Activated CD8-positive, alpha-beta T cell treated with anti-CD3 and anti-CD28 coated beads for 36 hours (primary cell): ENCODE data around the gene UNC45B. TPM values are rescaled to one million over a fixed set of nuclear protein-coding genes. Genes with fewer than 3 reads are reported as not detected.
"Not testable (repeated sequence)": the region's sequence is repeated elsewhere in the genome, so short reads cannot be mapped to it uniquely, and the experiment has no call there.

Experiments used
- ATAC-seq: fragments of 200-7000 bp; cut with Tn5 transposase; one replicate; pipeline ENCODE4 v1.10.0; 2021; ENCODE audit warnings: mild to moderate bottlenecking, moderate library complexity
- CTCF ChIA-PET: fragments of 350-600 bp; sonication (Branson Sonifier 250); formaldehyde crosslinking; loops from one replicate; lab custom pipeline; 2021; ENCODE audit warnings: antibody characterized with exemption; lab: Charles Lee
- POLR2A ChIA-PET: fragments of 350-600 bp; sonication (Branson Sonifier 250); formaldehyde crosslinking; loops from one replicate; lab custom pipeline; 2021; ENCODE audit warnings: antibody characterized with exemption; lab: Charles Lee
- DNase-seq: peaks from one replicate; pipeline ENCODE4 v3.0.0-alpha.2; 2020
- H3K27ac Mint-ChIP-seq: one replicate; pipeline ENCODE4 v1.8.0; 2021; ENCODE audit warnings: mild to moderate bottlenecking, mixed read lengths
- H3K27me3 Mint-ChIP-seq: one replicate; pipeline ENCODE4 v1.8.0; 2021; ENCODE audit warnings: mixed read lengths
- H3K36me3 Mint-ChIP-seq: one replicate; pipeline ENCODE4 v1.8.0; 2021; ENCODE audit warnings: low read depth, mixed read lengths
- H3K4me1 Mint-ChIP-seq: one replicate; pipeline ENCODE4 v1.8.0; 2021; ENCODE audit warnings: low read depth, mixed read lengths
- H3K4me3 Mint-ChIP-seq: one replicate; pipeline ENCODE4 v1.8.0; 2021; ENCODE audit warnings: mild to moderate bottlenecking, moderate library complexity, mixed read lengths
- H3K9me3 Mint-ChIP-seq: one replicate; pipeline ENCODE4 v1.8.0; 2021; ENCODE audit warnings: mixed read lengths
- intact Hi-C: fragments of 100-400 bp; cut with micrococcal nuclease; formaldehyde crosslinking; loops from one replicate; pipeline ENCODE4 v1.10.0; 2022
- total RNA-seq, 2 experiments: library from RNA; stranded (reverse); gene quantifications; one replicate each; pipeline ENCODE4 v1.2.3, GENCODE V29; 2021
- TF ChIP-seq, protein P1 (sequence below): fragments of 200-600 bp; IDR thresholded peaks from one replicate; pipeline ENCODE4 v1.8.0; 2022; ENCODE audit warnings: antibody characterized with exemption, mild to moderate bottlenecking

UNC45B gene
- total RNA-seq, 2 experiments from 2014 or later = 0.11 TPM; not detected in 1

DNA sequence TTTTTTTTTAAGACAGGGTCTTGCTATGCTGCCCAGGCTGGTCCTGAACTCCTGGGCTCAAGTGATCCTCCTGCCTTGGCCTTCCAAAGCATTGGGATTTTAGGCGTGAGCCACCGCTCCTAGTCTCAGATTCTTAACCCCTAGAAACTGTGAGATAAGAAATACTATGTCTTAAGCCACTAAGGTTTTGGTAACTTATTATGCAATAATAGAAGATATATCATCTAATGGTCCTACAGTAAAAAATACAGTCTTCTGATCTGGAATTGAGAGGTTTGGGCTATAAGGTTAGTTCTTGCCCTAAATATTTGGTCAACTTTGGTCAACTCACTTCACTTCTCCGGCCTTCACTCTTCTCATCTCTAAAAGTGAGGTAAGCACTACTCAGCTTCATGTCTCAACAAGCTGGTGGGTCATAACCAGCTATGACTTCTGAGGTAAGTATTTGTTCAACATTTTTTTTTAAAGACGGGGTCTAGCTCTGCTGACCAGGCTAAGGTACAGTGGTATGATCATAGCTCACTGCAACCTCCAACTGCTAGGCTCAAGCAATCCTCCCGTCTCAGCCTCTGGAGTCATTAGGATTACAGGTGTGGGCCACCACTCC, 42.7 kb upstream of the UNC45B start:
- no peak for ATAC-seq
- Mint-ChIP-seq H3K27ac (peak overlapping the region; percentile 9), H3K36me3 (peaks cover 42% of the 10 kb centered on the region), H3K27me3 (no peaks in the 10 kb centered on the region), H3K4me1 (peaks cover 6% of the 10 kb centered on the region), H3K4me3 (no peak overlapping the region), H3K9me3 (no peaks in the 10 kb centered on the region)
- intact Hi-C loops = loop anchor here (5.0 kb wide), 1 partner anchor 108 kb away; no protein-coding TSS in a partner anchor
- POLR2A ChIA-PET = interaction anchor here (0.9 kb wide), 1 partner anchor 91 kb away, joined by 3 read pairs; no protein-coding TSS in a partner anchor
- CTCF ChIA-PET = interaction anchor here (3.1 kb wide), 1 partner anchor 14 kb away, joined by 12 read pairs; no protein-coding TSS in a partner anchor
- DNase-seq = no peak
- TF ChIP-seq, protein P1, sequence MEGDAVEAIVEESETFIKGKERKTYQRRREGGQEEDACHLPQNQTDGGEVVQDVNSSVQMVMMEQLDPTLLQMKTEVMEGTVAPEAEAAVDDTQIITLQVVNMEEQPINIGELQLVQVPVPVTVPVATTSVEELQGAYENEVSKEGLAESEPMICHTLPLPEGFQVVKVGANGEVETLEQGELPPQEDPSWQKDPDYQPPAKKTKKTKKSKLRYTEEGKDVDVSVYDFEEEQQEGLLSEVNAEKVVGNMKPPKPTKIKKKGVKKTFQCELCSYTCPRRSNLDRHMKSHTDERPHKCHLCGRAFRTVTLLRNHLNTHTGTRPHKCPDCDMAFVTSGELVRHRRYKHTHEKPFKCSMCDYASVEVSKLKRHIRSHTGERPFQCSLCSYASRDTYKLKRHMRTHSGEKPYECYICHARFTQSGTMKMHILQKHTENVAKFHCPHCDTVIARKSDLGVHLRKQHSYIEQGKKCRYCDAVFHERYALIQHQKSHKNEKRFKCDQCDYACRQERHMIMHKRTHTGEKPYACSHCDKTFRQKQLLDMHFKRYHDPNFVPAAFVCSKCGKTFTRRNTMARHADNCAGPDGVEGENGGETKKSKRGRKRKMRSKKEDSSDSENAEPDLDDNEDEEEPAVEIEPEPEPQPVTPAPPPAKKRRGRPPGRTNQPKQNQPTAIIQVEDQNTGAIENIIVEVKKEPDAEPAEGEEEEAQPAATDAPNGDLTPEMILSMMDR = no peak

GRCh38 chr17:35110791-35111190, 36.8 kb upstream of the UNC45B start:
- H3K9me3 Mint-ChIP-seq, POLR2A ChIA-PET, H3K4me1 Mint-ChIP-seq, DNase-seq, H3K27ac Mint-ChIP-seq, intact Hi-C loops, H3K4me3 Mint-ChIP-seq, ATAC-seq, H3K27me3 Mint-ChIP-seq: not testable (repeated sequence)
- peaks cover 28% of the 10 kb centered on the region for H3K36me3 Mint-ChIP-seq
- CTCF ChIA-PET = interaction anchor here (2.6 kb wide), 1 partner anchor 9 kb away, joined by 9 read pairs; the partner anchor contains the start of gene RAD51D

DNA sequence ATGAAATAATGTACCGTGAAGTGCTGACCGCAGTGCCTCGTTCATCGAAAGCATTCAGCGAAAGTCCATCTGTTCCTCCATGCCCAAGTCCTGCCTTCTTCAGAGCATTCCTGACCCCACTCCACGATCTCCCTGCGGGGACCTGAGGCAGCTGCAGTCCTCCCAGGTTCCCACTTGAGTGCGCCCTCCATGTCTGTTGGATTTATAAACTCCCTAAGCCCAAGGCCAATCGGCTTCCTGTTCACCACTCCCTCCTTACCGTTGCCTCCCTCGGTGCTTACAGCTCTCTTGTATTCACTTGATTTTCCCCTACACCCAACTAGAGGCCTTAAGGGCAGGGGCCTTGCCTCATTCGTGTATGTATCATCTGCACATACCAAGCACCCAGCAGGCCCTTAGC, 30.8 kb upstream of the UNC45B start:
- no peak for ATAC-seq
- ChIA-PET POLR2A (interaction anchor here (1.0 to 1.5 kb wide), 2 partner anchors 23 to 126 kb away, joined by 3 to 4 read pairs; no protein-coding TSS in a partner anchor), CTCF (interaction anchor here (4.2 kb wide), 1 partner anchor 118 kb away, joined by 59 read pairs; no protein-coding TSS in a partner anchor)
- no peak for DNase-seq
- no peak overlapping the region for H3K4me3 Mint-ChIP-seq
- TF ChIP-seq, protein P1 = no peak
- peaks cover 33% of the 10 kb centered on the region for H3K36me3 Mint-ChIP-seq
- H3K27me3 Mint-ChIP-seq = no peaks in the 10 kb centered on the region
- intact Hi-C loops = no loop called here
- no peak overlapping the region for H3K27ac Mint-ChIP-seq
- no peaks in the 10 kb centered on the region for H3K9me3 Mint-ChIP-seq
- H3K4me1 Mint-ChIP-seq = peaks cover 28% of the 10 kb centered on the region

GRCh38 chr17:35117984-35118383, 29.6 kb upstream of the UNC45B start:
- H3K27me3 Mint-ChIP-seq = no peaks in the 10 kb centered on the region
- H3K4me3 Mint-ChIP-seq = peak overlapping the region; percentile 87
- H3K9me3 Mint-ChIP-seq = no peaks in the 10 kb centered on the region
- TF ChIP-seq, protein P1 = peak; percentile 58
- DNase-seq (peak; percentile 54), ATAC-seq (no peak)
- peaks cover 31% of the 10 kb centered on the region for H3K36me3 Mint-ChIP-seq
- peaks cover 28% of the 10 kb centered on the region for H3K4me1 Mint-ChIP-seq
- intact Hi-C loops = no loop called here
- peak overlapping the region; percentile 87 for H3K27ac Mint-ChIP-seq
- ChIA-PET CTCF (interaction anchor here (1.0 to 4.2 kb wide), 16 partner anchors 10 to 145 kb away, joined by 3 to 59 read pairs (median 16); partner anchors contain the start of gene LIG3), POLR2A (interaction anchor here (1.5 to 3.5 kb wide), 5 partner anchors 11 to 137 kb away, joined by 4 to 33 read pairs (median 15); partner anchors contain the start of gene LIG3)

- no peaks in the 10 kb centered on the region for H3K27me3 Mint-ChIP-seq
- H3K4me1 Mint-ChIP-seq = peaks cover 25% of the 10 kb centered on the region
- peaks cover 31% of the 10 kb centered on the region for H3K36me3 Mint-ChIP-seq
- DNase-seq (peak; percentile 83), ATAC-seq (peak; percentile 90)
- peak within 1 kb of the TSS; percentile 91 for H3K27ac Mint-ChIP-seq
- ChIA-PET POLR2A (interaction anchor here (0.7 to 3.5 kb wide), 18 partner anchors 9 to 583 kb away, joined by 3 to 33 read pairs (median 6); partner anchors contain the start of gene LIG3), CTCF (interaction anchor here (0.6 to 4.2 kb wide), 64 partner anchors 8 to 700 kb away, joined by 3 to 59 read pairs (median 4); partner anchors contain the start of genes LIG3, NLE1 and RFFL)
- no peaks in the 10 kb centered on the region for H3K9me3 Mint-ChIP-seq
- intact Hi-C loops = loop anchor here (5.0 kb wide), 2 partner anchors 122 to 577 kb away; no protein-coding TSS in a partner anchor
- TF ChIP-seq, protein P1 = peak; percentile 91
- H3K4me3 Mint-ChIP-seq = peak within 1 kb of the TSS; percentile 87
These were observed 28.0 kb upstream of the UNC45B start, which contains the start of gene RAD51D for GRCh38 chr17:35119370-35120165. RAD51D (minus strand) TSS chr17:35119860; CDS start chr17:35119613, 247 bp downstream.
